Kidney (tissue), 14 donors: ENCODE results near the gene TMEM126A. TPM values are rescaled to one million over a fixed set of nuclear protein-coding genes. Genes with fewer than 3 reads are reported as not detected.
A peak's percentile ranks its signal among the peaks of the same experiment; 100 is the strongest.

ENCODE experiments used
- DNase-seq, 5 donors: peaks; one replicate each; pipeline ENCODE4 v3.0.0-alpha.2; 2013 to 2020
- FAIRE-seq: peaks from 2 replicates; lab custom pipeline; 2012; peaks lifted over from hg19 to GRCh38; lab: Jason Lieb, UNC
- H3K27ac ChIP-seq, 2 donors: one replicate each; pipeline ENCODE4 v1.7.0; 2013; ENCODE audit warnings: low read depth in 2 of 2, low read length in 2 of 2, inconsistent platforms in 1 of 2
- H3K27me3 ChIP-seq: one replicate; pipeline ENCODE4 v1.7.1; 2013; ENCODE audit warnings: low read length, inconsistent platforms; ENCODE audit not compliant: control insufficient read depth, insufficient read depth
- H3K36me3 ChIP-seq, 3 donors: one replicate each; pipeline versions ENCODE4 v1.7.0 to v1.7.1; 2013; ENCODE audit warnings: low read length in 3 of 3, control low read depth in 1 of 3, inconsistent platforms in 1 of 3; ENCODE audit not compliant: insufficient read depth in 3 of 3, control insufficient read depth in 2 of 3
- H3K4me1 ChIP-seq, 3 donors: one replicate each; pipeline versions ENCODE4 v1.7.0 to v1.7.1; 2013; ENCODE audit warnings: low read length in 3 of 3, inconsistent platforms in 1 of 3, low read depth in 1 of 3; ENCODE audit not compliant: control insufficient read depth in 2 of 3, insufficient read depth in 2 of 3
- H3K4me3 ChIP-seq, 3 donors: one replicate each; pipeline versions ENCODE4 v1.7.0 to v1.8.1; 2013; ENCODE audit warnings: low read length in 3 of 3, control low read depth in 1 of 3, inconsistent platforms in 1 of 3
- H3K9ac ChIP-seq, 3 donors: one replicate each; pipeline versions ENCODE4 v1.7.0 to v1.7.1; 2013; ENCODE audit warnings: low read length in 3 of 3, control low read depth in 1 of 3, inconsistent platforms in 1 of 3
- H3K9me3 ChIP-seq, 3 donors: one replicate each; pipeline versions ENCODE4 v1.7.0 to v1.7.1; 2013; ENCODE audit warnings: low read length in 3 of 3, control low read depth in 1 of 3, inconsistent platforms in 1 of 3; ENCODE audit not compliant: control insufficient read depth in 2 of 3, insufficient read depth in 1 of 3
- intact Hi-C: fragments of 100-400 bp; cut with DNase I; formaldehyde crosslinking; loops from one replicate; pipeline ENCODE4 v1.11.1; 2022
- polyA plus RNA-seq: library from polyadenylated mRNA; stranded (reverse); fragments of 350-450 nt; fragmentation: Illumina TruSeq; extraction: RNeasy Lipid Tissue Mini Kit (QIAGEN cat#74804); gene quantifications from one replicate; pipeline ENCODE4 v1.2.3, GENCODE V29; 2014; ENCODE audit warnings: low read depth, low replicate concordance; ENCODE audit not compliant: insufficient read depth
- total RNA-seq: library from RNA; stranded (reverse); fragmentation: NEBNext Ultra II Directional; extraction: Animal tissue kit (Norgen Biotek cat#: 25700); gene quantifications from one replicate; pipeline ENCODE4 v1.2.1, GENCODE V29; 2021
- TF ChIP-seq, protein P1 (sequence below): IDR thresholded peaks from 3 replicates; pipeline ENCODE4 v1.5.1; 2012; ENCODE audit warnings: mild to moderate bottlenecking, moderate library complexity, borderline replicate concordance; ENCODE audit not compliant: insufficient read depth; ENCODE audit errors: extremely low read depth
- donor health status: control.
- donor health status: control.
- donor health status: control.
- donor health status: control.
- donor health status: control.
- donor health status: DM: yes; HTN: yes; CAD: no.
- donor health status: Normal renal cell carcinoma (clear cell type).

The TMEM126A gene
- total and polyA plus RNA-seq, 2 donors from 2014 or later, result 20.3 to 63.8 TPM

DNA sequence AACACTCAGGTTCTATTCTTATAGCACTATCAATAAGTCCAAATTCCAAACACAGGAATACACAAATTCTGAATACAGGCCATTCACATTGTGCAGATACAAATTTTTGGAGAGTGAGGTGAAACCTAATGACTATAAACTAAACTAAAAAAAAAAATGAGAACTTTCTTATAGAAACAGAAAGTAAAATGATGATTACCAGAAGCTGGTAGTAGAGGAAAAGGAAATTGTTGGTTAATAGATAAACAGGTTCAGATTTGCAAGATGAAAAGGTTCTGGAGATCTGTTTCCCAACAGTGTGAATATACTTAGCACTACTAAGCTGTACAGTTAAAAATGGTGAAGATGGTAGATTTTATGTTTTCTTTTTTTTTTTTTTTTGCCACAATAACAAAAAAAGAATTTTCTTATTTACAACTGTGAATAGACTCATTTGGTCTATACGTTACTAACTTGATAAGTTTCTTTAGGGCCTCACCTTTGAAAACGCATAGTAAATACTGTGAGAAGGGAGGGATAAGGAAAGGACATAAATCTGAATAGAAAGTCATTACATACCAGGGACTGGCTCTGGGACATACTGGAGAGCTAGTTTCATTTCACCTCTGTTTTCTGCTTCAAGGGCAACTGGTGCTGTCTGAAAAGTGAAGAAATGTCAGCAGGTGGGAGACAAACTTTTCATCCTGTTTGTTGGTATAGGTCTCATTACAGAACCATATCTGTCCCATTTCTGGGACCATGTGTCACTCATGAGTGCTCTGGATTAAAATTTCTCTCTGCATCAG lies 52.4 kb downstream of the TMEM126A start:
- H3K36me3 ChIP-seq, result peaks cover 0 to 3% (median 2%) of the 10 kb centered on the region in 3 donors
- H3K27me3 ChIP-seq, result no peaks in the 10 kb centered on the region
- no peak overlapping the region for H3K9ac ChIP-seq
- peak overlapping the region in 1 of 2 donors; percentile 36 for H3K27ac ChIP-seq
- H3K4me1 ChIP-seq, result no peaks in the 10 kb centered on the region
- DNase-seq, result peak in 1 of 5 donors; percentile 36
- no peak overlapping the region for H3K4me3 ChIP-seq
- no peaks in the 10 kb centered on the region for H3K9me3 ChIP-seq
- TF ChIP-seq, protein P1, sequence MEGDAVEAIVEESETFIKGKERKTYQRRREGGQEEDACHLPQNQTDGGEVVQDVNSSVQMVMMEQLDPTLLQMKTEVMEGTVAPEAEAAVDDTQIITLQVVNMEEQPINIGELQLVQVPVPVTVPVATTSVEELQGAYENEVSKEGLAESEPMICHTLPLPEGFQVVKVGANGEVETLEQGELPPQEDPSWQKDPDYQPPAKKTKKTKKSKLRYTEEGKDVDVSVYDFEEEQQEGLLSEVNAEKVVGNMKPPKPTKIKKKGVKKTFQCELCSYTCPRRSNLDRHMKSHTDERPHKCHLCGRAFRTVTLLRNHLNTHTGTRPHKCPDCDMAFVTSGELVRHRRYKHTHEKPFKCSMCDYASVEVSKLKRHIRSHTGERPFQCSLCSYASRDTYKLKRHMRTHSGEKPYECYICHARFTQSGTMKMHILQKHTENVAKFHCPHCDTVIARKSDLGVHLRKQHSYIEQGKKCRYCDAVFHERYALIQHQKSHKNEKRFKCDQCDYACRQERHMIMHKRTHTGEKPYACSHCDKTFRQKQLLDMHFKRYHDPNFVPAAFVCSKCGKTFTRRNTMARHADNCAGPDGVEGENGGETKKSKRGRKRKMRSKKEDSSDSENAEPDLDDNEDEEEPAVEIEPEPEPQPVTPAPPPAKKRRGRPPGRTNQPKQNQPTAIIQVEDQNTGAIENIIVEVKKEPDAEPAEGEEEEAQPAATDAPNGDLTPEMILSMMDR, result no peak
- intact Hi-C loops, result no loop called here
- no peak for FAIRE-seq

DNA sequence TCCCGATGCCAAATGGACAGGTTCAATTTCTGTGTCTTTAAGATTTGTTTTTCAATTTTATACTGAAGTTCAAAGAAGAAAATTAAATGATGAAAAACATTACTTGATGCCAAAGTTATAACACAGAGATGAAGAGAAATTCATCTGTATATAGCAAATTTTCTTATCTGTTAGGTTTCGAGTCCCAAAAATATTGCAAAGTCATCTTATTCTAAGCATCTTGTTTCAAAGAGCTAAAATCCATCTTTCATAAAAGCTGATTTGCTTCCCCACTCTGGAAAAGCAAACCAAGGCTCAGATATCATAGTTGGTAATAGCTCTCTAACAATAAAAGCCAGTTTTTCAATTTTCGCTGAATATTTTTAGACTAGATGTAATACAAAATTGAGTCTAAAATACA lies 57.2 kb downstream of the TMEM126A start:
- no peaks in the 10 kb centered on the region for H3K9me3 ChIP-seq
- no peak overlapping the region for H3K9ac ChIP-seq
- no peak for DNase-seq
- no peaks in the 10 kb centered on the region for H3K4me1 ChIP-seq
- FAIRE-seq, result no peak
- TF ChIP-seq, protein P1, result no peak
- no peak overlapping the region for H3K27ac ChIP-seq
- intact Hi-C loops, result no loop called here
- H3K27me3 ChIP-seq, result no peaks in the 10 kb centered on the region
- no peaks in the 10 kb centered on the region for H3K36me3 ChIP-seq
- H3K4me3 ChIP-seq, result no peak overlapping the region

DNA sequence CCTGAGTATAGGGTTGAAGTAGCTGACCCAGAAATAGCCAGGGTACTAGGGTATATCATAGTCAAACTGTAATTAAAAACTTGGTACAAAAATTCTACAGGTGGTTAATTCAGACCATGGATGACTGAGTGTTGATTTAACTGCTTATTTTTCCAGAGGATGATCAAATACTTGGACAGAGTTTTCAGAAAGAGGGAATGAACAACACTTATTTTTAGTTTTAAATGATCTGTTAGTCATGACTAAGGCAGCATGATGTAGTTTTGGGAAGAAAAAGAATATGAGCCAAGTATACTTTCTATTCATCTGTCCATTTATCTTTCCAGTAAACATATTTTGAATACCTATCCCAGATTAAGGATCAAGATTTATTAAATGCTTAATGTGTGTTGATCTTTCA lies 58.0 kb downstream of the TMEM126A start:
- TF ChIP-seq, protein P1, result no peak
- DNase-seq (peak in 1 of 5 donors; percentile 49), FAIRE-seq (no peak)
- Histone ChIP-seq H3K36me3 (no peaks in the 10 kb centered on the region), H3K27ac (no peak overlapping the region), H3K27me3 (no peaks in the 10 kb centered on the region), H3K9me3 (no peaks in the 10 kb centered on the region), H3K9ac (no peak overlapping the region), H3K4me1 (no peaks in the 10 kb centered on the region), H3K4me3 (no peak overlapping the region)
- intact Hi-C loops, result no loop called here

Other genes with a start within 250 kb of the TMEM126A start
- 7.2 TPM for gene DLG2, start 20.6 kb upstream of the TMEM126A start, total RNA-seq
- gene DLG2, start 20.6 kb upstream of the TMEM126A start, polyA plus RNA-seq, result 2.9 TPM
- gene TMEM126B, start 19.4 kb upstream of the TMEM126A start, total RNA-seq, result 51.5 TPM
- gene TMEM126B, start 19.4 kb upstream of the TMEM126A start, polyA plus RNA-seq, result 54.7 TPM
- 44.7 TPM for gene CREBZF, start 17.2 kb downstream of the TMEM126A start, total RNA-seq
- 15.2 TPM for gene CREBZF, start 17.2 kb downstream of the TMEM126A start, polyA plus RNA-seq
- 3.7 TPM for gene CCDC89, start 38.2 kb downstream of the TMEM126A start, total RNA-seq
- 2.7 TPM for gene CCDC89, start 38.2 kb downstream of the TMEM126A start, polyA plus RNA-seq
- gene SYTL2, start 163.2 kb downstream of the TMEM126A start, total RNA-seq, result 187 TPM
- gene SYTL2, start 163.2 kb downstream of the TMEM126A start, polyA plus RNA-seq, result 19.8 TPM
- not detected for gene CCDC83, start 207.4 kb downstream of the TMEM126A start, total RNA-seq
- not detected for gene CCDC83, start 207.4 kb downstream of the TMEM126A start, polyA plus RNA-seq